Central memory CD8-positive, alpha-beta T cell (primary cell): ENCODE data around the gene ANKLE1.
"Not testable (repeated sequence)": the region's sequence is repeated elsewhere in the genome, so short reads cannot be mapped to it uniquely, and the experiment has no call there.

Source experiments
- ATAC-seq: fragments of 150-1000 bp; cut with Tn5 transposase; replicated peaks from 2 replicates; pipeline ENCODE4 v1.10.0; 2022; ENCODE audit warnings: mild to moderate bottlenecking, moderate FRiP score, moderate number of reproducible peaks; ENCODE audit not compliant: poor library complexity, severe bottlenecking; ENCODE audit errors: extremely low read depth
- DNase-seq, 2 donors: peaks; one replicate each; pipeline ENCODE4 v3.0.0; 2021; ENCODE audit warnings: low spot score in 2 of 2
- H3K27ac Mint-ChIP-seq: one replicate; pipeline ENCODE4 v1.8.0; 2022; ENCODE audit warnings: low read depth, mild to moderate bottlenecking, moderate library complexity, mixed read lengths
- H3K27me3 Mint-ChIP-seq: one replicate; pipeline ENCODE4 v1.8.0; 2022; ENCODE audit warnings: mixed read lengths
- H3K36me3 Mint-ChIP-seq: one replicate; pipeline ENCODE4 v1.8.0; 2022; ENCODE audit warnings: mild to moderate bottlenecking, moderate library complexity, mixed read lengths; ENCODE audit not compliant: insufficient read depth
- H3K4me1 Mint-ChIP-seq: one replicate; pipeline ENCODE4 v1.8.0; 2022; ENCODE audit warnings: mixed read lengths
- H3K4me3 Mint-ChIP-seq: one replicate; pipeline ENCODE4 v1.8.0; 2022; ENCODE audit warnings: mild to moderate bottlenecking, moderate library complexity, mixed read lengths
- H3K9me3 Mint-ChIP-seq: one replicate; pipeline ENCODE4 v1.8.0; 2022; ENCODE audit warnings: mixed read lengths

The ANKLE1 gene

GRCh38 chr19:17259934-17260333 is 21.8 kb upstream of the ANKLE1 start:
- no peak overlapping the region for H3K4me3 Mint-ChIP-seq

GRCh38 chr19:17260842-17261325 is 20.8 kb upstream of the ANKLE1 start:
- H3K27me3 Mint-ChIP-seq: no peaks in the 10 kb centered on the region
- peaks cover 6% of the 10 kb centered on the region for H3K4me1 Mint-ChIP-seq
- ATAC-seq (peak; percentile 100), DNase-seq (peak; percentile 83 to 88)
- no peaks in the 10 kb centered on the region for H3K36me3 Mint-ChIP-seq
- H3K4me3 Mint-ChIP-seq: no peak overlapping the region
- H3K27ac Mint-ChIP-seq: no peak overlapping the region
- no peaks in the 10 kb centered on the region for H3K9me3 Mint-ChIP-seq

More at GRCh38 chr19:17259934-17260333, 21.8 kb upstream of the ANKLE1 start:
- Mint-ChIP-seq H3K9me3 (no peaks in the 10 kb centered on the region), H3K36me3 (no peaks in the 10 kb centered on the region), H3K27me3 (no peaks in the 10 kb centered on the region), H3K4me1 (peaks cover 6% of the 10 kb centered on the region), H3K27ac (no peak overlapping the region)
- ATAC-seq: no peak
- DNase-seq: no peak

GRCh38 chr19:17262557-17262956 is 19.1 kb upstream of the ANKLE1 start:
- no peak overlapping the region for H3K4me3 Mint-ChIP-seq
- no peak overlapping the region for H3K27ac Mint-ChIP-seq
- H3K36me3 Mint-ChIP-seq: peaks cover 7% of the 10 kb centered on the region
- H3K4me1 Mint-ChIP-seq: peaks cover 13% of the 10 kb centered on the region
- DNase-seq (no peak), ATAC-seq (no peak)
- H3K27me3 Mint-ChIP-seq: no peaks in the 10 kb centered on the region
- no peaks in the 10 kb centered on the region for H3K9me3 Mint-ChIP-seq

GRCh38 chr19:17263712-17264640 is 17.7 kb upstream of the ANKLE1 start:
- Mint-ChIP-seq H3K27ac (no peak overlapping the region), H3K27me3 (no peaks in the 10 kb centered on the region)
- ATAC-seq: no peak

GRCh38 chr19:17264641-17264979 is 17.1 kb upstream of the ANKLE1 start, which contains the start of gene USHBP1:
Gene USHBP1, minus strand, starts transcription at chr19:17264745. Its CDS starts 446 bp downstream, at chr19:17264299.
- no peak for DNase-seq
- H3K4me3 Mint-ChIP-seq: no peak within 1 kb of the TSS
- no peak within 1 kb of the TSS for H3K27ac Mint-ChIP-seq
- H3K9me3 Mint-ChIP-seq: no peaks in the 10 kb centered on the region
- H3K36me3 Mint-ChIP-seq: peaks cover 16% of the 10 kb centered on the region
- H3K27me3 Mint-ChIP-seq: no peaks in the 10 kb centered on the region
- peaks cover 20% of the 10 kb centered on the region for H3K4me1 Mint-ChIP-seq
- ATAC-seq: no peak

More at GRCh38 chr19:17263712-17264640, 17.7 kb upstream of the ANKLE1 start:
- Mint-ChIP-seq H3K36me3 (peaks cover 12% of the 10 kb centered on the region), H3K4me1 (peaks cover 20% of the 10 kb centered on the region), H3K4me3 (no peak overlapping the region), H3K9me3 (no peaks in the 10 kb centered on the region)
- DNase-seq: no peak

GRCh38 chr19:17266026-17266425 is 15.7 kb upstream of the ANKLE1 start:
- DNase-seq (no peak), ATAC-seq (no peak)
- Mint-ChIP-seq H3K27ac (no peak overlapping the region), H3K36me3 (peaks cover 25% of the 10 kb centered on the region), H3K9me3 (no peaks in the 10 kb centered on the region), H3K4me1 (peaks cover 14% of the 10 kb centered on the region), H3K4me3 (no peak overlapping the region), H3K27me3 (no peaks in the 10 kb centered on the region)

- peaks cover 30% of the 10 kb centered on the region for H3K36me3 Mint-ChIP-seq
- no peaks in the 10 kb centered on the region for H3K27me3 Mint-ChIP-seq
- H3K4me3 Mint-ChIP-seq: peak overlapping the region; percentile 72
- DNase-seq (no peak), ATAC-seq (peak; percentile 0)
- no peaks in the 10 kb centered on the region for H3K9me3 Mint-ChIP-seq
- H3K4me1 Mint-ChIP-seq: peaks cover 13% of the 10 kb centered on the region
- H3K27ac Mint-ChIP-seq: peak overlapping the region; percentile 61
Observed at GRCh38 chr19:17266589-17266974, 15.1 kb upstream of the ANKLE1 start.

- Mint-ChIP-seq H3K27ac (peak within 1 kb of the TSS; percentile 61), H3K27me3 (no peaks in the 10 kb centered on the region), H3K4me1 (peaks cover 13% of the 10 kb centered on the region), H3K36me3 (peaks cover 36% of the 10 kb centered on the region), H3K9me3 (no peaks in the 10 kb centered on the region), H3K4me3 (peak within 1 kb of the TSS; percentile 72)
- DNase-seq (peak; percentile 78 to 94), ATAC-seq (peak; percentile 95)
Observed at GRCh38 chr19:17266975-17267788, 14.5 kb upstream of the ANKLE1 start, which contains the start of gene BABAM1. Gene BABAM1, plus strand, starts transcription at chr19:17267443. Its CDS starts 1,364 bp downstream, at chr19:17268807.

GRCh38 chr19:17268754-17269153 is 12.9 kb upstream of the ANKLE1 start:
- Mint-ChIP-seq H3K4me3 (peak overlapping the region; percentile 72), H3K9me3 (no peaks in the 10 kb centered on the region), H3K36me3 (peaks cover 45% of the 10 kb centered on the region), H3K4me1 (peaks cover 13% of the 10 kb centered on the region), H3K27me3 (no peaks in the 10 kb centered on the region), H3K27ac (no peak overlapping the region)
- ATAC-seq (no peak), DNase-seq (no peak)

- peaks cover 49% of the 10 kb centered on the region for H3K36me3 Mint-ChIP-seq
- not testable (repeated sequence) for H3K27ac Mint-ChIP-seq, H3K4me1 Mint-ChIP-seq
Observed at GRCh38 chr19:17274892-17275291, 6.8 kb upstream of the ANKLE1 start.

GRCh38 chr19:17275441-17276175 is 6.1 kb upstream of the ANKLE1 start:
- no peaks in the 10 kb centered on the region for H3K9me3 Mint-ChIP-seq
- peaks cover 44% of the 10 kb centered on the region for H3K36me3 Mint-ChIP-seq
- no peak for ATAC-seq
- DNase-seq: no peak
- no peaks in the 10 kb centered on the region for H3K4me1 Mint-ChIP-seq
- H3K4me3 Mint-ChIP-seq: no peak overlapping the region
- H3K27me3 Mint-ChIP-seq: no peaks in the 10 kb centered on the region
- H3K27ac Mint-ChIP-seq: no peak overlapping the region

More at GRCh38 chr19:17274892-17275291, 6.8 kb upstream of the ANKLE1 start:
- ATAC-seq, H3K9me3 Mint-ChIP-seq, H3K27me3 Mint-ChIP-seq, H3K4me3 Mint-ChIP-seq, DNase-seq: not testable (repeated sequence)

- Mint-ChIP-seq H3K4me3 (no peak overlapping the region), H3K27ac (no peak overlapping the region), H3K9me3 (no peaks in the 10 kb centered on the region), H3K4me1 (peaks cover 13% of the 10 kb centered on the region), H3K27me3 (no peaks in the 10 kb centered on the region), H3K36me3 (peaks cover 21% of the 10 kb centered on the region)
- DNase-seq (no peak), ATAC-seq (no peak)
Observed at GRCh38 chr19:17279436-17279835, 2.3 kb upstream of the ANKLE1 start.
